LNCaP clone FGC (cell line): ENCODE measurements around the gene DPF3.
"Not testable (repeated sequence)": the region's sequence is repeated elsewhere in the genome, so short reads cannot be mapped to it uniquely, and the experiment has no call there.

Experiments
- DNase-seq: peaks from one replicate; pipeline ENCODE4 v3.0.0-alpha.2; 2011; ENCODE audit warnings: low read depth
- H3K4me3 ChIP-seq: 2 replicates; pipeline ENCODE4 v1.5.1; 2011; ENCODE audit warnings: mild to moderate bottlenecking, low read depth, low read length, control low read depth
- CTCF ChIP-seq: IDR thresholded peaks from 2 replicates; pipeline ENCODE4 v1.5.1; 2012; ENCODE audit warnings: mild to moderate bottlenecking; ENCODE audit not compliant: control insufficient read depth, insufficient read depth; ENCODE audit errors: extremely low read depth

The DPF3 gene

GRCh38 chr14:72753879-72754400 lies 140.0 kb downstream of the DPF3 start:
- H3K4me3 ChIP-seq = no peak overlapping the region
- no peak for DNase-seq
- no peak for TF ChIP-seq CTCF

- no peak for TF ChIP-seq CTCF
- no peak overlapping the region for H3K4me3 ChIP-seq
- no peak for DNase-seq
Observed at GRCh38 chr14:72753044-72753710, 140.7 kb downstream of the DPF3 start.

GRCh38 chr14:72752034-72752412 lies 141.9 kb downstream of the DPF3 start:
- no peak for DNase-seq
- no peak for TF ChIP-seq CTCF
- no peak overlapping the region for H3K4me3 ChIP-seq

- no peak for DNase-seq
Observed at GRCh38 chr14:72751276-72752033, 142.4 kb downstream of the DPF3 start.

GRCh38 chr14:72748921-72749320 lies 145.0 kb downstream of the DPF3 start:
- not testable (repeated sequence) for H3K4me3 ChIP-seq, DNase-seq

More at GRCh38 chr14:72751276-72752033, 142.4 kb downstream of the DPF3 start:
- H3K4me3 ChIP-seq = no peak overlapping the region
- TF ChIP-seq CTCF = no peak

GRCh38 chr14:72747652-72748051 lies 146.2 kb downstream of the DPF3 start:
- no peak overlapping the region for H3K4me3 ChIP-seq
- DNase-seq = no peak
- TF ChIP-seq CTCF = no peak
